ENCODE results near the gene HAX1. TPM values are rescaled to one million over a fixed set of nuclear protein-coding genes. Genes with fewer than 3 reads are reported as not detected.
"Not testable (repeated sequence)": the region's sequence is repeated elsewhere in the genome, so short reads cannot be mapped to it uniquely, and the experiment has no call there.

The HAX1 gene
- total RNA-seq, result 92.5 TPM

DNA sequence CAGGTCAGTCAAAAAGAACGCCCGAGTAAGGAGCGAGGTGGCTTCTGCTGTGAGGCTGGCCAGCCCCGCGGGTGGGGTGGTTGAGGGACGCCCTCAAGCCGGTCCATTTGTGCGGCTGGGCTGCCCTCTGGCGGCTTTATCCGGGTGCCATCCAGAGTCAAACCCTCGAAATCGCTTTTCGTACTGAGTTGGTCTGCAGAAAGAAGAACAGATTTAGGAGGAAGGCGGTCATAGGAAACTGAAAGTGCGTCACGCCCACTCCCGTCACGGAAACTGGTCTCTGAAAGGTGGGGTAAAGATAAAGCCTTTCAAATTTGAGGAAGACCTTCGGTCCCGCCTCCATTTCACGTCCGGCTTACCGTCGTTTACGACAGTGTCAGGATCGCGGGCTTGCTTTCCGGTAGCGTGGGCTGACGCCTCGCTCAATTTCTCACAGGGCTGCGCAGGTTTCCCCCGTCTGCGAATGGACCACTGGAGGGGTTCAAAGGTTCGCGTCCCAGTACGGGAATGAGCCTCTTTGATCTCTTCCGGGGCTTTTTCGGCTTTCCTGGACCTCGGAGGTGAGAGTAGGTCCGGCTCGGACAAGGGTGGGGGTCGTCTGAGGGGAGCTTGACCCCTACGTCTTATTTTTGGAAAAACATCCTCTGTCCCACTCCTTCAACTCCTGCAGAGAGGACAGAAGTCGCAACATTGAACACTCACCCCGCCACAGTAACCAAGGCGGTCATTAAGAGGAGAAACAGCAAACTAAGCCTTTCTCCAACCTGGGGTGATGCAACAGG lies at the start of gene HAX1:
HAX1 (plus strand) TSS at position 413 of the 782 bp plus-strand sequence; CDS start at position 508, 95 bp downstream.
- DNase-seq, result peak; percentile 97

DNA sequence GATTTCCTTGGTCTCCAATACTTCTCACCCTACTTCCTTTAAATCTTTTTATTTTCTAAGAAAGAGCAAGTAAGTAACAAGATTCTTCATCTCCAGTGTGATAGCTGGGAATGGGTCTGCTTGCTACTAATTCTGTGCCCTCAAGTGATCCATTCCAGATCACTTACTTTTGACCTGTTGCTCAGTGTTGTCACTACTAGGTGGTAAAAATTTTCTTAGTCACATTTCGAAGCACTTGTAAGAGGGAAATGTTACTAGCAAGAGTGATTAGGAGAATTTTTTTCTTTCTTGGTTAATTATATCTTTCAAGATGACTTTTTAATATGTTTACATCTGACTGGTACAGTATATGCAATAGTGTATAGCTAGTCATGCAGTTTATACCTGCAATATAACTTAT lies 49.5 kb upstream of the HAX1 start:
- DNase-seq, result no peak

DNA sequence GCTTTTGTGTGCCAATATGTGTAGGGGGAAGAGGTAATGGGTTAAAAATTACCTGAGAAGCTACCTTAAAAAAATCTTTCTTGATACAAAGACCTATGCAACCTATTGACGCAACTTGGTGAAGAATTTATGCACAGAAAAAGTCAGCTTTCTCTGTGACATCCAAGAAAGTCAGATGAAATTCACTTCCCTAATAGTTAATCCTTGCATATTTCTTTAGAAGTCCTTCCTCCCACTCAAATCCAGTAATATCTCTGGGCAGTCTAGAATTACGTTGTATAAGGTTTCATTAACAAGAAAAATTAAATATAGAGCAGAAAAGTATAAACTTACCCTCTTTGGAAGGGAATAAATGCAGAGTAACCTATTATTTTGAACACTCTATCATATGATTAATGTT lies 48.8 kb upstream of the HAX1 start:
- no peak for DNase-seq

DNA sequence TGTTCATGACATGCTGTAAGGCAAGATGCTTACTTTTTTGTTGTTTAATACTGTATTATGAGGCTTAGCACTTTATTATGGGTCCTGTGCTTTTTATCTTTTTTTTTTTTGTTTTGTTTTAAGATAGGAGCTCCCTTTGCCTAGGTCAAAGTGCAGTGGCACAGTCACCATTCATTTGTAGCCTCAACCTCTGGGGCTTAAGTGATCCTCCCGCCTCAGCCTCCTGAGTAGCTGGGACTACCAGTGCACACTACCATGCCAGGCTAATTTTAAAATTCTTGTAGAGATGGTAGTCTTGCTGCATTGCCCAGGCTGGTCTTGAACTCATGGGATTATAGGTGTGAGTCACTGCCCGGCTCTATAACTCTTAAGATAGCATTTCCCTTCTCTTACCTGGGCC lies 47.1 kb upstream of the HAX1 start:
- DNase-seq, result no peak

DNA sequence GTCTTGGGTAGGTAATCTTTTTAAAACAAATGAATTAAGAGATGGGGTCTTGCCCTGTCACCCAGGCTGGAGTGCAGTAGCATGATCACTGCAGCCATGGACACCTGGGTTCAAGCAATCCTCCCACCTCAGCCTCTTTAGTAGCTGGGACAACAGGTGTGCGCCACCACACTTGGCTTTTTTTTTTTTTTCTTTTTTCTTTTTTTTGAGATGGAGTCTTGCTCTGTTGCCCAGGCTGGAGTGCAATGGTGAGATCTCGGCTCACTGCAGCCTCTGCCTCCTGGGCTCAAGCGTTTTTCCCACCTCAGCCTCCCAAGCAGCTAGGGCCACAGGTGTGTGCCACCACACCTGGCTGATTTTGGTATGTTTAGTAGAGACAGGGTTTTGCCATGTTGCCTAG lies 41.3 kb upstream of the HAX1 start:
- DNase-seq, result not testable (repeated sequence)

DNA sequence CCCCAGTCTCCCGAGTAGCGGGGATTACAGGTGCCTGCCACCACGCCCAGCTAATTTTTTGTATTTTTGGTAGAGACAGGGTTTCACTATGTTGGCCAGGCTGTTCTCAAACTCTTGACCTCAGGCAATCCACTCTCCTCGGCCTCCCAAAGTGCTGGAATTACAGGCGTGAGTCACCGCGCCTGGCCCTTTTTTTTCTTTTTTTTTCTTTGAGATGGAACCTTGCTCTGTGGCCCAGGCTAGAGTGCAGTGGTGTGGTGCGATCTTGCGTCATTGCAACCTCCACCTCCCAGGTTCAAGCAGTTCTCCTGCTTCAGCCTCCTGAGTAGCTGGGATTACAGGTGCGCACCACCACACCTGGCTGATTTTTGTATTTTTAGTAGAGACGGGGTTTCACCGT lies 39.3 kb upstream of the HAX1 start:
- DNase-seq, result not testable (repeated sequence)

DNA sequence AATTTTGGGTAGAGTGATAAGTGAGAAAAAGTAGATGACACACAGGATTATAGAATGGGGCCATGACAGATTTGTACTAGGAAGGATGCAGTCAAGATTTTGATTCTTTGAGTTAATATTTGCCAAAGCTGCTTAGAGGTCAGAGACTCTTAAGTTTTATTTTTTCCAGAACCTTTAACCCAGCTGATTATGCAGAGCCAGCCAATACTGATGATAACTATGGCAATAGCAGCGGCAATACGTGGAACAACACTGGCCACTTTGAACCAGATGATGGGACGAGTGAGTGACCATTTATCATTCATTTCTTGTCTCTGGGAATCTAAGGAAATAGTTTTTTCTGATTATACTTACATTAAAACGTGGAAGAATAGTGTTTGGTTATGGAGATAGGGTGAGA lies 35.6 kb upstream of the HAX1 start:
- no peak for DNase-seq

DNA sequence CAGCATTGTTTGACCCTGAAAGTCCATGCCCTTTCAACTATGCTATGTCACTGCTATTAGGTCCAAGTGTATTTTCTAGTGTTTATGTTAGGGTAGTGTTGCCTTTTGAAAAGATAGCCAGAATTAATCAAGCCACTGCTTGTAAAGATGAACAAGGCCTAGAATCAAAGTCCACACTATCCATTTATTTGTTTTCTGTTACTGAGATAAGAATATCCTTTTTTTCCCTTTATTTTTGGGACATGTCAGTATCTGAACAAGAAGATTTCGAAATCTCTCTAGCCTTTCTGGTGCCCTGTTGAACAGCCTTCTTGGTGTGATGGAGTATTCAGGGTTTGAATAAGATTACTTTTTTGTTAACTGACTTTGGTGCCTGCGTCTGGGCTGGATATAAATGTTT lies 35.0 kb upstream of the HAX1 start:
- DNase-seq, result no peak

DNA sequence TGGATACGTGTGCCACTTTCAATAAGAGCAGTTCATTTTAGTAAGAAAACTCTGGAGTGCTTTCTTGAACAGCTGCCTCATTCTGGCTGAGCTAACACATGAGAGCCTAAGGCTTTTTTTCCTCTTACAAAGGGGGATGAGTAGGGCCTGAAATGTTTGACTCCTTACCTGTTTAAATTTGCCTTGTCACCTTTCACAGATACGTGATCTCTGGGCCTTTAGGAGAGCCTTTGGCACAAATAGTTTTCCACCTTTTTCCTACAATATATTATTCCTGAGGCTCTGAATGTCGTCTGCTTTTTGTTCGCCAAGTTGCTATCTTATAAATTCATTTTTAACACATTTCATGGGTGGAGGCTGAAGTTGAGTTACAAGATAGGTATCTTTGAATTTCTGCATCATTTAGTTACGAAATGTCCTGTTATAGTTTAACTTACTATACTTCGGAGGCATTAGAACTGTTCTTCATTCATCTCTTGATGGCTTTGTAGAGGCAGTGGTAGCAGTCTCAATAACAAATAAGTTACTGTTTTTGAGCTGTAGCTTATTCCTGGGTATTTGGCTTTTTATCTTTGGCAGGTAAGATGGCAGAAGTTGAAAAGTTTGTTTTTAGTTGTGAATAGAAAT lies 34.4 kb upstream of the HAX1 start:
- no peak for DNase-seq

DNA sequence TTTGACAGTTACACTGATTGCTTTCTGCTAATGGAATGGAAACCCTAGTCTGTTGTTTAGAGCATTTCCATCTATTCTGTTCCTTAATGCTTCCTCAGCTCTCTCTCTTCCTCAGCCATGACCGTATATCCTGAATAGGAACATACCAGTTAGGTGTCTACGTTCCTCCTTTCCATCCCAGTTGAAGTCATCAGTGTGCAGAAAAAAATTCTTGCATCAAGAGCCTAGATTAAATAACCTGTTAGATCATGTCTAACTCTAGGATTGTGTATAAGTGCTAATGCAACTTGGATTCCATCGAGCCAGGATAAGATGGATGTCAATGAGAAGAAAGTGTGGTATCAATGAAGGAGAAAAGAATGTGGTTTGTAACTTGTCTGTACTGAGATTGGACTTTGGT lies 32.9 kb upstream of the HAX1 start:
- DNase-seq, result no peak

DNA sequence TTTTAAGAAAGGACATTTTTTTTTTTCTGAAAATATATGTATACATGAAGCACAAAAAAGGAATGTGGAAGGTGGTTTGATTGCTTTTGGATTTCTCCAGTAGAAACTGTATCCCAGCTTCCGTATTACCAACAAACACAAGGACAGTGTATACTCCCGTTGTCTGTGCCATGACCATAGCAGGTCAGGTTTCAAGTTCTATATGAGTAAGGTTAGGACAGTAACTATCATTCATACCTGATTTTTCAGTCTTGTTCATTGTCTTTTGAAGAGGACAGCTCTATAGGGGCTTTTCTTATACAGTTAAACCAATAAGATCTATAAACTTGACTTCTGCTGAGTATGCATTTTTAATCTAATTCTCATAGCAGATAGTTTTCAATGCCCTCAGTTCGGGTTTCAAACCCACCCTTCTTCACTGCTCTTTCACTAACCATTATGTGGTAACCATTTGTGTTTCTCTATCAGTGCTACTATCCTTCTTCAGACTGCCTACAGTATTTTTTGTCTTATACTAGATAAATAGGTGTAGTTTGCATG lies 32.1 kb upstream of the HAX1 start:
- no peak for DNase-seq

DNA sequence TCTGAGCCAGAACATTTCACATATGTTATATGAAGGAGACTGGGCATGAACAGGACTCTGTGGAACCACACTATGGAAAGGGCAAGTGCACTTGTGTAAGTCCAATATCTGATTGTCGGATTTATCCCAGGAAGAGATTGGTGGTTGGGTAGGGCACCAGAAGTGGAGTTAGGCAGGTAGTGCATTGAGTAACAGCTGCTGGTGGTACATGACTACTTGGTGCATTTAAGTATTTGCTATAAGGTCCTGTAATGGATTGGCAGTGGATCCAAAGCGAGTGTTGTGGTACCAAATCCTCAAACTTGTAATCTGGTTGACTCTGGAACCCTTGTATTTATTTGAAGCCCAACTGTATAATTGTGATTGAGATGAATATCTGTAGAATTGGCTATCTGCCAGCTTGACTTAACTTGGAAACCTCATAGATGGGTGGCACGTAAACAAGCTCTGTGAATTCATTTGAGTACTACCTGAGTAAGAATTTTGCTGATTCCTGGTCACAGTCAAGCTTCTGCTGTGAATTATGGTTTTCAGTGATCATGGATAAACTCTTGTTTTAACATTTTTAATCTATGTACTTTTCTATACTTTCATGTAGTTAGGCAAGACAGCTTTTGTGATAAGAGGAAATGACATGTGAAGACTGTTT lies 30.6 kb upstream of the HAX1 start:
- no peak for DNase-seq

DNA sequence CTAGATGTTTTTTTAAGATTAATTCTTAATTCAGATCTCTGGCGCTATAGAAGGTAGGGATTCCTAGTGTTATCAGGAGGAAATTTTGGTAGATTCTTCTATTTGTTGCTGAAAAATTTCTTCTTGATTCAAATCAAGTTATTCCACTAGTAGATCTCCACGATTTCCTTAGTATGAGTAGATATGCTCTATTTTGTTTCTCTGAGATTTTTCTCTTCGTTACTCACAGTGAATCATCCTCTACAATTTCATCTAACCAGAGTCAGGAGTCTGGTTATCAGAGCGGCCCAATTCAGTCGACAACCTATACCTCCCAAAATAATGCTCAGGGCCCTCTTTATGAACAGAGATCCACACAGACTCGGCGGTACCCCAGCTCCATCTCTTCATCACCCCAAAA lies 18.8 kb upstream of the HAX1 start:
- no peak for DNase-seq

DNA sequence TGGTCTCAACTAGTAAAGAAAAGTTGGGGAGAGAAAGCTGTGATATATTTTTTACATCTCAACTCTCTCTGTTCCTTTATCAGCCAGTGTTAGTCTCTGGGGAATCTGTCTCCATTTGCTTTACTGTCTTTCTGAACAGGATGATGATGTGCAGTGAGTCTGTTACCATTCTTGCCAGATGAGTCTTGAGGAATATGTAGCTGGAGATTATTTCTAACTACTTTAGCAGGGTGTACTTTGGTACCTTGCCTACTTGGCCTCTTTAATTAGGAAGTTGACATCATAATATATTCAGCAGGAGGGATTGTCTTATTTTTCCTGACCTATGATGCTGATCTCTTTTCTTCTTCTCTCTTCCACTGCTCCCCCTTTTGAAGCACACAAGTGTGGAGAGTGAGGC lies 15.7 kb upstream of the HAX1 start:
- no peak for DNase-seq

DNA sequence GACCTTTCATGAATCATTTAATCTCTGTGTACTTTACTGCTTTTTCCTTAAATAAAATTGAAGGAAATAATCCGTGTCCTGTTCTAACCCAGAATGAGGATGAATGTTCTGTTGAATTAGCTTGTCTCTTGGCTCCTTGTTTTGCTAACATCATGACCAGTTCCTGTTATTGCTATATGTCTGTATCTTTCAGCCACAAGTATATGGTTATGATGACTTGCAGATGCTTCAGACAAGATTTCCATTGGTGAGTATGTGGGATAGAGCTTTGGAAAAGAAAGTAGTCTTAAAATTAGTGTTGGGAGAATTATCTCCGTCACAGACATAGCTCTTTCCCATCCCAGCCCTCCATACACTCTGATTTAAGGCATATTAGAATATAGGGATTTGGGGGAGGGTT lies 13.6 kb upstream of the HAX1 start:
- no peak for DNase-seq

DNA sequence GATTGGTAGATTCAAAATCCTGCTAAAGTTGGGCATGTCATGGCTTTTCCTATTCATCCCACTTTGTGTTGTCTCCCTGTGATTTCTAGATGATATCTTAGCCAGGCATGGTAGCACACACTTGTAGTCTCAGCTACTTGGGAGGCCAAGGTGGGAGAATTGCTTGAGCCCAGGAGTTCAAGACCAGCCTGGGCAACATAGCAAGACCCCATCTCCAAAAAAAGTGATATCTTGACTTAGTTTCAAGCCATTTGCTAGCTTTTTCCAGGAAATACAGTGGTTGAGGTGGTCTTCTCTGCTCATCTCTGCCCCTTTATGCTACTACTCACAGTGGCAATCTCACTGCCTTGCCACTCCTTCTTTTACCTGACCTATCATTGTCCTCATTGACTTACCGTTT lies 12.3 kb upstream of the HAX1 start:
- DNase-seq, result no peak

DNA sequence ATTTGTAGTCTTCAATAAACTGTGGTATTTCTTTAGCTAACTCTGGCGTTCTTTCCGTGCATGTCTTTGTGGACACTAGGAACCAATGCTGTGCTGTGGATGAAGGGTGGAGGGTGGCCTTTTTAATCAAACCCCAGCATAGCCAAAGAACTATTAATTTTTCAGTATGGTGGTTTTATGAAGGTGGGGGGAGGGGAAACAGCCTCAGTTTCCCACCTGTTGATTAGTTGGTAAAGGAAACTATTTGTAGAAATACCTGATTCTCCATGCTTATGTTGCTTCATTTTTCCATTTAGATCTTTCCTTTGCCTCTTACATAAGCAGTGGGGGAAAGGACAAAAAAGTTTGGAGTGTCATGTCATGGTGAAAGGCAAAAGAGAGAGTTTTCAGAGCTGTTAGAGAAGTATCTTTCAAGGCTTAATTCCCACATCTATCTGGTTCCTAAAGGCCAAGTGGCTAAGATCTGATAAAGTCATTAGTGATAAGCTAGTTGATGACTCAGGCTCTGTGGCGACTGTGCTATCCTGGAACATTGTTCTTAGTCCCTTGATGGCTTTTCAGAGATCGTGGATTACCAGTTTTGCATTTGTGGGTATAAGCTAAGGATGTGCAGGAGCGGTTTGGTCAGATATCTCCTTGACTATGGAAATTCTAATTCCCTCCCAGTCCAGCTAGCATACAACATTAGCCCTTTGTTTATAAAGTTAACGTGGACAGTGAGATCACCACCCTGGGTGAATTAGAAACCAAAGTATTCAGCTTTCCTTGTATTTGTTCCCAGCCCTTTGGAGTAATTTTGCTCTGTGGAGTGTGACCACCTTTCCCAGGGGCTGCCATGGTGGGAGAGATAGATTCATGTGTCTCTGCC lies 8.7 kb upstream of the HAX1 start:
- DNase-seq, result no peak

DNA sequence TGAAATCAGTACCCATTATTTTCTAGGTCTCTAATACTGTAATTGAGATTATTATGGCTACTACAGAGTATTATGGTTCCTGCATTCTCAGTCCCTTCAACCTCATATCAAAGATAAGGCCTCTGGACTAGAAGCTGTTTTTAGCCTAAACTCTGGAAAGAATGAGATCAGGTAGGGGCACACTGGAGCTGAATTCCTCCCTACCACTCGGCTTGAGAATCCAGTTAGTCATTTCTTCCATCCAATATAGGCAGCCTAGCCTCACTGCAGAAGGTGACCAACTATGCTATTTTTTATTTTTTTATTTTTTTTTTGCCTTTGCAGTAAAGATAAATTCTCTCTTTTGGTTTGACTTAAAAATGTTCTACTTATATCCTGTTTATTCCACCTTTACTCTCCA lies 8.0 kb upstream of the HAX1 start:
- DNase-seq, result no peak

DNA sequence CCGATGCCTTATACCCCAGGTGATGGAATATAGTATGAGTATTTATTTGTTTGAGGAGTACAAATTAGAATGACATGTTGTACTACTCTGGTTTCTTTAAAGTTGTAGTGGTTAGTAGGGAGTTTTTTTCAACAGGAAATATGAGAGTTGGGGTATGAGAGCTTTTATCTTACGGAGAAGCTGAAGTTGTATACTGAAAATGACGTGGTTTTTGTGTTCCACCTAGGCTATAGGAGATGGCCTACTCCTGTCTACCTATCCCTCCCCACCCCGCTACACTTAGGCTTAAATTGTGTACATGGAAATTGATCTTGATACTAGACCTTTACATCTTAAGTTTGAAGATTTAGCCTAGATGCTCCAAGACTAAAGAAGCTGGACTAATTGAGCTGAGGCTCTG lies 6.8 kb upstream of the HAX1 start:
- no peak for DNase-seq

DNA sequence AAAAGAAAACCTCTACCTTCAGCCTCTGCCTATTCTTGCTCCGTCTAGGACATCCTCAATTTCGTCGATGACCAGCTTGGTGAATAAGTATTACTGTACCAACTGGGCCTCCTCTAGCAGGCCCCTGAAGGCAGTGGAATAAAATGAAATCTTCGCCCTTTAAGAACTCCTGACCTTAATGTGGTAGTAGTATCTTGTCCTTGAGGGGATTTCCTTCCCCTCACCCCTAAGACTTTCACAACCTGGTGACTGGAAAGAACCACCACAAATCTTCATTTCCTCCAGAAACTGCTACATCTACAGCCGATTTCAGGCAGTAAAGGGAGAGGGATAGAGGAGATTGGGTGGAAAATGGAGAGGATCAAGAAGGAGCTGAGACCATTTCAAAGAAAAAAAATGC lies 1.6 kb upstream of the HAX1 start:
- no peak for DNase-seq

DNA sequence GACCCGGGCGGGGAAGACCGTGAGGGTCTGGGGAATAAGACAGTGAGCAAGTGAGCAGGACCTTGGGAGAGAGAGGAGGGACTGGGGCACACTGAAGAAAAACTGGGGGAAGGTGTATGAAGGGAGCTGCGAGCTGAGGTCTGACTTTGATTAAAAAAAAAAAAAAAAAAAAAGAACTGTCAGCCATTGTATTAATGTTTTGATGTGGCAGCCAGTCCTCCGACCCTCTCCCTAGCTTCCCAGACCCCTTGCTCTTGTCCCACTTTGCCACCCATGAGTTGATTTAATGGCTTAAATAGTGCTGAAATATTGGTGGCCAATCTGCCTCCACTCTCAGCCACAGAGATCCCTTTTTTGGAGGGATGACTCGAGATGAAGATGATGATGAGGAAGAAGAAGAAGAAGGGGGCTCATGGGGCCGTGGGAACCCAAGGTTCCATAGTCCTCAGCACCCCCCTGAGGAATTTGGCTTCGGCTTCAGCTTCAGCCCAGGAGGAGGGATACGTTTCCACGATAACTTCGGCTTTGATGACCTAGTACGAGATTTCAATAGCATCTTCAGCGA lies 652 bp downstream of the HAX1 start:
- DNase-seq, result no peak

DNA sequence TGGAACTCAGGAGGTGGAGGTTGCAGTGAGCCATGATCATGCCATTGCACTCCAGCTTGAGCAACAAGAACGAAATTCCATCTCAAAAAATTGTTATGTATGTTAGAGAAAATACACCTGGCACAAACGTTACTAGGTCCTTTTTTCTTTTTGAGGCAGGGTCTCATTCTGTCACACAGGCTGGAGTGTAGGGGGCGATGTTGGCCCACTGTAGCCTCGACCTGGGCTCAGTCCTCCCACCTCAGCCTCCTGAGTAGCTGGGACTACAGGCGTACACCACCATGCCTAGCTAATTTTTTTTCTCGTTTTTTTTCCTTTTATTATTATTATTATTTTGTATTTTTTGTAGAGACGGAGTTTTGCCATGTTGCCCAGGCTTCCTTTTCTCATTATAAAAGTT lies 4.4 kb downstream of the HAX1 start:
- DNase-seq, result no peak
